IMR-90 (cell line): ENCODE results near the gene PNMA8A. TPM values are rescaled to one million over a fixed set of nuclear protein-coding genes. Genes with fewer than 3 reads are reported as not detected.

ENCODE experiments used
- ATAC-seq: fragments of 200-7000 bp; cut with Tn5 transposase; 2 replicates; pipeline ENCODE4 v1.9.1; 2020; ENCODE audit warnings: low read depth, mild to moderate bottlenecking, moderate library complexity
- BruUV-seq: library from RNA; stranded (reverse); fragments of 400-500 nt; replicated peaks from 2 replicates; lab custom pipeline; 2021; lab: Mats Ljungman, UMichigan
- CTCF ChIA-PET: fragments of 300-600 bp; formaldehyde crosslinking; extraction: SDS; loops from one replicate; lab custom pipeline; 2021; ENCODE audit warnings: antibody characterized with exemption; lab: Yijun Ruan, JAX
- POLR2A ChIA-PET: fragments of 300-600 bp; sonication (Branson Sonifier 250); formaldehyde crosslinking; loops from one replicate; lab custom pipeline; 2022; ENCODE audit warnings: antibody characterized with exemption; ENCODE audit not compliant: unreplicated experiment; lab: Charles Lee
- DNase-seq: peaks from one replicate; pipeline ENCODE4 v3.0.0; 2013
- H2AFZ ChIP-seq: replicated peaks from 2 replicates; pipeline ENCODE3; 2013; ENCODE audit warnings: low read length, mild to moderate bottlenecking; ENCODE audit not compliant: poor library complexity
- H2AK5ac ChIP-seq: 2 replicates; pipeline ENCODE4 v1.6.1; 2013; ENCODE audit warnings: low read depth, low read length, inconsistent platforms
- H2AK9ac ChIP-seq: replicated peaks from 2 replicates; pipeline ENCODE3; 2013; ENCODE audit warnings: mild to moderate bottlenecking, low read depth, low read length, moderate library complexity; ENCODE audit not compliant: poor library complexity
- H2BK120ac ChIP-seq: 2 replicates; pipeline ENCODE4 v1.6.1; 2013; ENCODE audit warnings: low read depth, low read length, inconsistent platforms
- H2BK15ac ChIP-seq: 3 replicates; pipeline ENCODE4 v1.6.1; 2013; ENCODE audit warnings: low read depth, low read length, inconsistent platforms
- H2BK20ac ChIP-seq: 2 replicates; pipeline ENCODE4 v1.6.1; 2013; ENCODE audit warnings: low read depth, mild to moderate bottlenecking, inconsistent platforms, low read length, moderate library complexity
- H2BK5ac ChIP-seq: 2 replicates; pipeline ENCODE4 v1.6.1; 2013; ENCODE audit warnings: mild to moderate bottlenecking, low read depth, low read length, inconsistent platforms; ENCODE audit not compliant: poor library complexity, severe bottlenecking
- H3K14ac ChIP-seq: replicated peaks from 2 replicates; pipeline ENCODE4 v1.6.1; 2013; ENCODE audit warnings: low read depth, low read length, inconsistent platforms
- H3K18ac ChIP-seq: 2 replicates; pipeline ENCODE4 v1.6.1; 2013; ENCODE audit warnings: low read depth, low read length, control low read depth
- H3K23ac ChIP-seq: 2 replicates; pipeline ENCODE4 v1.6.1; 2013; ENCODE audit warnings: low read depth, low read length, inconsistent platforms
- H3K27ac ChIP-seq: 2 replicates; pipeline ENCODE4 v1.5.1; 2013; ENCODE audit warnings: mild to moderate bottlenecking, control low read depth, low read length; ENCODE audit not compliant: insufficient read depth
- H3K27me3 ChIP-seq: 2 replicates; pipeline ENCODE4 v1.6.1; 2013; ENCODE audit warnings: low read length; ENCODE audit not compliant: control insufficient read depth, insufficient read depth
- H3K36me3 ChIP-seq: 2 replicates; pipeline ENCODE4 v1.6.1; 2013; ENCODE audit warnings: low read length, mixed read lengths; ENCODE audit not compliant: control insufficient read depth, insufficient read depth
- H3K4ac ChIP-seq: 2 replicates; pipeline ENCODE4 v1.6.1; 2013; ENCODE audit warnings: low read depth, low read length, inconsistent platforms
- H3K4me1 ChIP-seq: 2 replicates; pipeline ENCODE4 v1.6.1; 2013; ENCODE audit warnings: low read length, mixed read lengths; ENCODE audit not compliant: control insufficient read depth, insufficient read depth
- H3K4me2 ChIP-seq: 2 replicates; pipeline ENCODE4 v1.6.1; 2013; ENCODE audit warnings: low read depth, mild to moderate bottlenecking, control low read depth, low read length, moderate library complexity
- H3K4me3 ChIP-seq: 2 replicates; pipeline ENCODE4 v1.5.1; 2013; ENCODE audit warnings: low read depth, mild to moderate bottlenecking, control low read depth, low read length, moderate library complexity; ENCODE audit not compliant: insufficient read depth
- H3K56ac ChIP-seq: 2 replicates; pipeline ENCODE4 v1.6.1; 2013; ENCODE audit warnings: low read length, inconsistent platforms; ENCODE audit not compliant: insufficient read depth; ENCODE audit errors: extremely low read depth
- H3K79me1 ChIP-seq, 2 experiments: 2 replicates each; pipeline ENCODE4 v1.6.1; 2013; ENCODE audit warnings: low read length in 2 of 2, inconsistent platforms in 1 of 2, low read depth in 1 of 2
- H3K9ac ChIP-seq: 2 replicates; pipeline ENCODE4 v1.6.1; 2013; ENCODE audit warnings: low read depth, low read length, control low read depth
- H3K9me1 ChIP-seq: 2 replicates; pipeline ENCODE4 v1.6.1; 2013; ENCODE audit warnings: low read length, inconsistent platforms; ENCODE audit not compliant: insufficient read depth
- H3K9me3 ChIP-seq: 2 replicates; pipeline ENCODE4 v1.6.1; 2013; ENCODE audit warnings: low read length; ENCODE audit not compliant: control insufficient read depth, insufficient read depth
- H4K20me1 ChIP-seq: 2 replicates; pipeline ENCODE4 v1.6.1; 2013; ENCODE audit warnings: low read length, inconsistent platforms; ENCODE audit not compliant: insufficient read depth
- H4K5ac ChIP-seq: 2 replicates; pipeline ENCODE4 v1.6.1; 2013; ENCODE audit warnings: mild to moderate bottlenecking, low read depth, low read length, control low read depth
- H4K8ac ChIP-seq, 2 experiments: 2 replicates each; pipeline ENCODE4 v1.6.1; 2013; ENCODE audit warnings: low read depth in 2 of 2, low read length in 2 of 2, control low read depth in 1 of 2, inconsistent platforms in 1 of 2
- H4K91ac ChIP-seq: 2 replicates; pipeline ENCODE4 v1.6.1; 2013; ENCODE audit warnings: low read depth, low read length, inconsistent platforms; ENCODE audit not compliant: insufficient read depth
- BHLHE40 ChIP-seq: fragments of 150-350 bp; IDR thresholded peaks from 2 replicates; pipeline ENCODE4 v1.6.1; 2016; ENCODE audit warnings: mild to moderate bottlenecking, low read depth, low read length
- CEBPB ChIP-seq: IDR thresholded peaks from 2 replicates; pipeline ENCODE4 v1.6.1; 2012; ENCODE audit warnings: low read depth, low read length, improper control_type of control experiment
- CHD1 ChIP-seq: IDR thresholded peaks from 2 replicates; pipeline ENCODE4 v1.6.1; 2012; ENCODE audit warnings: low read depth, low read length, improper control_type of control experiment
- FOS ChIP-seq: fragments of 150-350 bp; IDR thresholded peaks from 2 replicates; pipeline ENCODE4 v1.6.1; 2016; ENCODE audit warnings: low read depth, low read length
- MAFK ChIP-seq: IDR thresholded peaks from 2 replicates; pipeline ENCODE4 v1.6.1; 2012; ENCODE audit warnings: low read depth, low read length, improper control_type of control experiment
- MAZ ChIP-seq: IDR thresholded peaks from 2 replicates; pipeline ENCODE4 v1.6.1; 2012; ENCODE audit warnings: low read depth, mild to moderate bottlenecking, low read length, improper control_type of control experiment, moderate library complexity, borderline replicate concordance
- MXI1 ChIP-seq: IDR thresholded peaks from 2 replicates; pipeline ENCODE4 v1.6.1; 2012; ENCODE audit warnings: low read depth, mild to moderate bottlenecking, low read length, moderate library complexity, borderline replicate concordance
- NFE2L2 ChIP-seq: fragments of 150-350 bp; IDR thresholded peaks from 2 replicates; pipeline ENCODE4 v1.6.1; 2016; ENCODE audit warnings: low read depth, mild to moderate bottlenecking, low read length
- POLR2A ChIP-seq: IDR thresholded peaks from 2 replicates; pipeline ENCODE4 v1.6.1; 2012; ENCODE audit warnings: mild to moderate bottlenecking, low read depth, low read length
- RAD21 ChIP-seq: IDR thresholded peaks from 2 replicates; pipeline ENCODE4 v1.6.1; 2012; ENCODE audit warnings: low read length, improper control_type of control experiment
- RCOR1 ChIP-seq: IDR thresholded peaks from 2 replicates; pipeline ENCODE4 v1.6.1; 2012; ENCODE audit warnings: mild to moderate bottlenecking, low read length, improper control_type of control experiment; ENCODE audit not compliant: insufficient replicate concordance
- RFX5 ChIP-seq: IDR thresholded peaks from 2 replicates; pipeline ENCODE4 v1.8.0; 2012; ENCODE audit warnings: low read depth, mild to moderate bottlenecking, low read length, moderate library complexity
- SMC3 ChIP-seq: fragments of 150-350 bp; IDR thresholded peaks from 2 replicates; pipeline ENCODE4 v1.6.1; 2016; ENCODE audit warnings: low read depth, mild to moderate bottlenecking, antibody characterized with exemption, low read length, moderate library complexity
- WGBS, 2 experiments: methylation state at CpG; one replicate each; pipeline versions ENCODE4 v1.1.5 to v1.1.7; 2013; ENCODE audit warnings: missing lambda C conversion rate in 2 of 2; ENCODE audit not compliant: insufficient read length in 1 of 2; ENCODE audit errors: extremely low coverage in 2 of 2; 5-methylcytosine and 5-hydroxymethylcytosine counted together
- dilution Hi-C: fragments of 300-500 bp; cut with HindIII; formaldehyde crosslinking; loops from one replicate; pipeline ENCODE4 v1.14.3; 2018; ENCODE audit warnings: low sequenced_read_pairs; ENCODE audit not compliant: unreplicated experiment
- in situ Hi-C: fragments of 300-500 bp; cut with MboI; formaldehyde crosslinking; loops from 3 replicates; pipeline ENCODE4 v1.14.3; 2019; ENCODE audit warnings: low sequenced_read_pairs, inconsistent platforms, mixed read lengths
- intact Hi-C: fragments of 100-400 bp; cut with micrococcal nuclease; formaldehyde crosslinking; loops from 2 replicates; pipeline ENCODE4 v1.10.0; 2022
- polyA plus RNA-seq, 3 experiments: library from polyadenylated mRNA; depleted of rRNA; stranded (reverse); fragments of >200 nt; gene quantifications; 2 replicates each; pipeline ENCODE4 v1.2.3, GENCODE V29; 2012; ENCODE audit warnings: low replicate concordance in 1 of 3
- total RNA-seq: library from RNA; depleted of rRNA; stranded (reverse); fragments of >200 nt; gene quantifications from 2 replicates; pipeline ENCODE4 v1.2.3, GENCODE V29; 2012
- TF ChIP-seq, protein P1 (sequence below): fragments of 150-350 bp; IDR thresholded peaks from 2 replicates; pipeline ENCODE4 v1.6.1; 2017; ENCODE audit warnings: mild to moderate bottlenecking, antibody characterized with exemption, low read length, low read depth
- TF ChIP-seq, protein P2 (sequence below): conservative IDR thresholded peaks from 2 replicates; pipeline ENCODE4 v1.5.1; 2012; ENCODE audit warnings: mild to moderate bottlenecking, low read depth, low read length, improper control_type of control experiment
- TF ChIP-seq, protein P3 (sequence below): fragments of 150-350 bp; IDR thresholded peaks from 2 replicates; pipeline ENCODE4 v1.6.1; 2016; ENCODE audit warnings: low read depth, mild to moderate bottlenecking, low read length, moderate library complexity, borderline replicate concordance

PNMA8A gene
- total and polyA plus RNA-seq, 2 of the 4 experiments (the other 2 are of a cell fraction) = 0.77 to 0.90 TPM

DNA sequence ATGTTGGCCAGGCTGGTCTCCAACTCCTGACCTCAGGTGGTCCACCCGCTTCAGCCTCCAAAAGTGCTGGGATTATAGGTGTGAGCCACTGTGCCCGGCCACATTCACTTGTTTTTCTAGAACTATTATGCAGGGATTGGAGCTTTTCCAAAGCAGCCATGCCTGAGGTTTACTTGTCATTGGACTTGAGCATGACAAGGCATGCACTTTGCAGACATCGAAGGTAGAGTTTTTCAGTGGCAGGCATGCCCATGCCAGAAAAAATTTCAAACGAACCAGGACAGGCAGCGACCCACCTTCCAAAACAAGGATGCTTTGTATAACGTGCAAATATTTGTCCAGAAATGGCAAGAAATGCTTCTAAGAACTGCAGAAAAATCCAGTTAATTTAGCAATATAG, 17.7 kb downstream of the PNMA8A start:
- Histone ChIP-seq H4K20me1 (no peaks in the 10 kb centered on the region), H3K9me1 (no peaks in the 10 kb centered on the region), H3K18ac (no peak overlapping the region), H3K14ac (no peak overlapping the region), H2BK15ac (no peak overlapping the region), H2AK9ac (no peak overlapping the region), H2BK5ac (no peak overlapping the region), H2BK120ac (no peak overlapping the region), H3K56ac (no peak overlapping the region), H2BK20ac (no peak overlapping the region), H4K8ac (no peak overlapping the region), H3K9me3 (peaks cover 6% of the 10 kb centered on the region), H3K36me3 (no peaks in the 10 kb centered on the region), H3K4me3 (no peak overlapping the region), H3K4ac (no peak overlapping the region), H4K5ac (no peak overlapping the region), H2AFZ (no peak overlapping the region), H3K79me1 (no peaks in the 10 kb centered on the region), H3K4me1 (no peaks in the 10 kb centered on the region), H3K27ac (no peak overlapping the region), H3K9ac (no peak overlapping the region), H3K27me3 (peaks cover 23% of the 10 kb centered on the region), H3K4me2 (no peak overlapping the region), H4K91ac (no peak overlapping the region), H3K23ac (no peak overlapping the region), H2AK5ac (no peak overlapping the region)
- ATAC-seq = no peak
- ChIA-PET POLR2A (no interaction called here), CTCF (interaction anchor here (0.6 kb wide), 1 partner anchor 409 kb away, joined by 3 read pairs; no protein-coding TSS in a partner anchor)
- BruUV-seq = no TSS peak
- intact Hi-C loops (no loop called here), in situ Hi-C loops (no loop called here), dilution Hi-C loops (no loop called here)
- no peak for DNase-seq
- no peak for TF ChIP-seq MAZ
- TF ChIP-seq RAD21 = no peak
- TF ChIP-seq RCOR1 = no peak
- no peak for TF ChIP-seq MXI1
- no peak for TF ChIP-seq SMC3
- TF ChIP-seq CEBPB = no peak
- TF ChIP-seq, protein P1, sequence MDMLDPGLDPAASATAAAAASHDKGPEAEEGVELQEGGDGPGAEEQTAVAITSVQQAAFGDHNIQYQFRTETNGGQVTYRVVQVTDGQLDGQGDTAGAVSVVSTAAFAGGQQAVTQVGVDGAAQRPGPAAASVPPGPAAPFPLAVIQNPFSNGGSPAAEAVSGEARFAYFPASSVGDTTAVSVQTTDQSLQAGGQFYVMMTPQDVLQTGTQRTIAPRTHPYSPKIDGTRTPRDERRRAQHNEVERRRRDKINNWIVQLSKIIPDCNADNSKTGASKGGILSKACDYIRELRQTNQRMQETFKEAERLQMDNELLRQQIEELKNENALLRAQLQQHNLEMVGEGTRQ = no peak
- no peak for TF ChIP-seq RFX5
- no peak for TF ChIP-seq POLR2A
- TF ChIP-seq, protein P2, sequence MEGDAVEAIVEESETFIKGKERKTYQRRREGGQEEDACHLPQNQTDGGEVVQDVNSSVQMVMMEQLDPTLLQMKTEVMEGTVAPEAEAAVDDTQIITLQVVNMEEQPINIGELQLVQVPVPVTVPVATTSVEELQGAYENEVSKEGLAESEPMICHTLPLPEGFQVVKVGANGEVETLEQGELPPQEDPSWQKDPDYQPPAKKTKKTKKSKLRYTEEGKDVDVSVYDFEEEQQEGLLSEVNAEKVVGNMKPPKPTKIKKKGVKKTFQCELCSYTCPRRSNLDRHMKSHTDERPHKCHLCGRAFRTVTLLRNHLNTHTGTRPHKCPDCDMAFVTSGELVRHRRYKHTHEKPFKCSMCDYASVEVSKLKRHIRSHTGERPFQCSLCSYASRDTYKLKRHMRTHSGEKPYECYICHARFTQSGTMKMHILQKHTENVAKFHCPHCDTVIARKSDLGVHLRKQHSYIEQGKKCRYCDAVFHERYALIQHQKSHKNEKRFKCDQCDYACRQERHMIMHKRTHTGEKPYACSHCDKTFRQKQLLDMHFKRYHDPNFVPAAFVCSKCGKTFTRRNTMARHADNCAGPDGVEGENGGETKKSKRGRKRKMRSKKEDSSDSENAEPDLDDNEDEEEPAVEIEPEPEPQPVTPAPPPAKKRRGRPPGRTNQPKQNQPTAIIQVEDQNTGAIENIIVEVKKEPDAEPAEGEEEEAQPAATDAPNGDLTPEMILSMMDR = no peak
- no peak for TF ChIP-seq CHD1
- TF ChIP-seq NFE2L2 = no peak
- TF ChIP-seq FOS = no peak
- TF ChIP-seq, protein P3, sequence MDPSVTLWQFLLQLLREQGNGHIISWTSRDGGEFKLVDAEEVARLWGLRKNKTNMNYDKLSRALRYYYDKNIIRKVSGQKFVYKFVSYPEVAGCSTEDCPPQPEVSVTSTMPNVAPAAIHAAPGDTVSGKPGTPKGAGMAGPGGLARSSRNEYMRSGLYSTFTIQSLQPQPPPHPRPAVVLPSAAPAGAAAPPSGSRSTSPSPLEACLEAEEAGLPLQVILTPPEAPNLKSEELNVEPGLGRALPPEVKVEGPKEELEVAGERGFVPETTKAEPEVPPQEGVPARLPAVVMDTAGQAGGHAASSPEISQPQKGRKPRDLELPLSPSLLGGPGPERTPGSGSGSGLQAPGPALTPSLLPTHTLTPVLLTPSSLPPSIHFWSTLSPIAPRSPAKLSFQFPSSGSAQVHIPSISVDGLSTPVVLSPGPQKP = no peak
- no peak for TF ChIP-seq MAFK
- TF ChIP-seq BHLHE40 = no peak
- 83% methylated on average over 1 of the region's 6 CpGs; no CpG with 5 or more reads in 1 of the 2 experiments for WGBS, 2 experiments
